DOHH2 (cell line): Measurements from ENCODE around the gene SCAMP3.

Experiments used
- CTCF ChIP-seq: fragments of 200-600 bp; sonication (generic); IDR thresholded peaks from one replicate; pipeline ENCODE4 v1.5.1; 2014; ENCODE audit warnings: antibody characterized with exemption, mild to moderate bottlenecking, low read depth, low read length; ENCODE audit not compliant: poor library complexity, severe bottlenecking
- EZH2phosphoT487 ChIP-seq: fragments of 200-600 bp; sonication (generic); IDR thresholded peaks from 2 replicates; pipeline ENCODE4 v1.6.1; 2017; ENCODE audit warnings: borderline replicate concordance, mild to moderate bottlenecking, antibody characterized with exemption, low read length, moderate library complexity, mixed read lengths

GRCh38 chr1:155266553-155266952 is 4.4 kb upstream of the SCAMP3 start:
- TF ChIP-seq CTCF (no peak), EZH2phosphoT487 (no peak)
